Body of pancreas (tissue), 4 donors: ENCODE data around the gene LCMT1. TPM values are rescaled to one million over a fixed set of nuclear protein-coding genes. Genes with fewer than 3 reads are reported as not detected.

ENCODE experiments used
- ATAC-seq: fragments of 150-250 bp; one replicate; pipeline ENCODE4 v1.9.1; 2016
- DNase-seq, 4 donors: peaks; one replicate each; pipeline ENCODE4 v3.0.0-alpha.2; 2019
- H3K27ac ChIP-seq, 4 donors: fragments of 200-600 bp; sonication (generic); 1 replicate in 3 of 4; 2 replicates in 1 of 4; pipeline versions ENCODE4 v1.5.1 to v1.6.1; 2016 to 2019; ENCODE audit warnings: mild to moderate bottlenecking in 1 of 4, mixed read lengths in 1 of 4, moderate library complexity in 1 of 4
- H3K27me3 ChIP-seq, 2 donors: fragments of 200-600 bp; sonication (generic); one replicate each; pipeline ENCODE4 v1.6.0; 2016; ENCODE audit warnings: mild to moderate bottlenecking in 1 of 2
- H3K36me3 ChIP-seq, 2 donors: fragments of 200-600 bp; sonication (generic); replicated peaks in 1 of 2; 2 replicates each; pipeline ENCODE4 v1.5.1; 2016; ENCODE audit warnings: low read depth in 2 of 2; ENCODE audit not compliant: insufficient read depth in 1 of 2
- H3K4me1 ChIP-seq: fragments of 200-600 bp; sonication (generic); one replicate; pipeline ENCODE4 v1.6.0; 2016
- H3K4me3 ChIP-seq, 2 donors: fragments of 200-600 bp; sonication (generic); 1 replicate in 1 of 2; 2 replicates in 1 of 2; pipeline ENCODE4 v1.5.1; 2016 to 2019
- H3K9me3 ChIP-seq, 3 donors: fragments of 200-600 bp; sonication (generic); 1 replicate in 2 of 3; 2 replicates in 1 of 3; pipeline ENCODE4 v1.5.1; 2016
- CTCF ChIP-seq, 7 experiments: fragments of 450-650 bp in 4 of 7; fragments of 200-600 bp in 3 of 7; sonication (generic) in 3 of 7; IDR thresholded peaks; one replicate each; pipeline ENCODE4 v1.5.1; 2016 to 2019; ENCODE audit warnings: antibody characterized with exemption in 7 of 7
- POLR2A ChIP-seq, 3 donors: fragments of 450-650 bp; IDR thresholded peaks; one replicate each; pipeline ENCODE4 v1.6.1; 2016; ENCODE audit warnings: antibody characterized with exemption in 3 of 3, mild to moderate bottlenecking in 2 of 3
- WGBS, 2 donors: methylation state at CpG; one replicate each; pipeline ENCODE4 v1.1.5; 2017; 5-methylcytosine and 5-hydroxymethylcytosine counted together
- intact Hi-C: fragments of 100-400 bp; cut with DNase I; formaldehyde crosslinking; loops from one replicate; pipeline ENCODE4 v1.15.1; 2023
- total RNA-seq, 2 donors: library from RNA; depleted of rRNA; stranded (reverse); fragments of >200 nt; gene quantifications; one replicate each; pipeline ENCODE4 v1.1.0, GENCODE V29; 2016

LCMT1 gene
- total RNA-seq, 2 donors from 2014 or later = 23.4 to 30.6 TPM

GRCh38 chr16:25097276-25097975, 14.1 kb upstream of the LCMT1 start:
- ATAC-seq (no peak), DNase-seq (no peak)
- Histone ChIP-seq H3K27ac (no peak overlapping the region), H3K4me1 (no peaks in the 10 kb centered on the region), H3K36me3 (no peaks in the 10 kb centered on the region), H3K9me3 (no peaks in the 10 kb centered on the region), H3K4me3 (no peak overlapping the region), H3K27me3 (no peaks in the 10 kb centered on the region)
- WGBS, 2 donors = 43 to 46% methylated on average over 5 of the region's 5 CpGs
- intact Hi-C loops = no loop called here
- TF ChIP-seq POLR2A (IDR thresholded peaks at IDR 0.05) (no peak), CTCF (IDR thresholded peaks at IDR 0.05) (no peak)

- no peak overlapping the region for H3K4me3 ChIP-seq
- no peak for DNase-seq
- WGBS, 2 donors = 86 to 87% methylated on average over 5 of the region's 5 CpGs
- H3K27me3 ChIP-seq = no peaks in the 10 kb centered on the region
- no peak for ATAC-seq
- H3K36me3 ChIP-seq = no peaks in the 10 kb centered on the region
- no peaks in the 10 kb centered on the region for H3K9me3 ChIP-seq
- intact Hi-C loops = no loop called here
- TF ChIP-seq CTCF (IDR thresholded peaks at IDR 0.05) (no peak), POLR2A (IDR thresholded peaks at IDR 0.05) (no peak)
- no peak overlapping the region for H3K27ac ChIP-seq
- no peaks in the 10 kb centered on the region for H3K4me1 ChIP-seq
Measured at GRCh38 chr16:25100511-25100910, 11.0 kb upstream of the LCMT1 start.

GRCh38 chr16:25106567-25107465, 4.7 kb upstream of the LCMT1 start:
- intact Hi-C loops = no loop called here
- Histone ChIP-seq H3K36me3 (no peaks in the 10 kb centered on the region), H3K4me3 (peak overlapping the region; percentile 57 to 84), H3K27me3 (no peaks in the 10 kb centered on the region), H3K4me1 (peaks cover 28% of the 10 kb centered on the region), H3K27ac (peak overlapping the region; percentile 77 to 94 (median 90)), H3K9me3 (no peaks in the 10 kb centered on the region)
- WGBS, 2 donors = 0 to 1% methylated on average over 7 to 47 of the region's 63 CpGs
- peak; percentile 96 to 98 (median 96) for DNase-seq
- ATAC-seq = peak; percentile 85
- TF ChIP-seq CTCF (IDR thresholded peaks at IDR 0.05) (peak in 3 of 7 experiments; percentile 22 to 40 (median 39)), POLR2A (IDR thresholded peaks at IDR 0.05) (peak; percentile 82 to 94 (median 90))

- H3K4me3 ChIP-seq = peak overlapping the region in 1 of 2 donors; percentile 84
- no peaks in the 10 kb centered on the region for H3K36me3 ChIP-seq
- H3K27ac ChIP-seq = peak overlapping the region; percentile 77 to 94 (median 90)
- peak in 1 of 4 donors; percentile 18 for DNase-seq
- H3K27me3 ChIP-seq = no peaks in the 10 kb centered on the region
- intact Hi-C loops = no loop called here
- peaks cover 33% of the 10 kb centered on the region for H3K4me1 ChIP-seq
- no peak for ATAC-seq
- TF ChIP-seq CTCF (IDR thresholded peaks at IDR 0.05) = no peak
- TF ChIP-seq POLR2A (IDR thresholded peaks at IDR 0.05) = no peak
- H3K9me3 ChIP-seq = no peaks in the 10 kb centered on the region
- WGBS, 2 donors = 38 to 40% methylated on average over 7 of the region's 7 CpGs
Measured at GRCh38 chr16:25107466-25107792, 4.1 kb upstream of the LCMT1 start.
